PC-3 (cell line): ENCODE data around the gene SPACA9. TPM values are rescaled to one million over a fixed set of nuclear protein-coding genes. Genes with fewer than 3 reads are reported as not detected.

Experiments used
- ATAC-seq: fragments of 200-7000 bp; cut with Tn5 transposase; 2 replicates; pipeline ENCODE4 v1.9.1; 2020; ENCODE audit warnings: mild to moderate bottlenecking, moderate library complexity
- BruUV-seq: library from RNA; stranded (reverse); fragments of 400-500 nt; replicated peaks from 2 replicates; lab custom pipeline; 2021; lab: Mats Ljungman, UMichigan
- CTCF ChIA-PET: fragments of 300-600 bp; sonication (Branson Sonifier 250); formaldehyde crosslinking; loops from one replicate; lab custom pipeline; 2022; ENCODE audit warnings: antibody characterized with exemption; lab: Charles Lee
- POLR2A ChIA-PET: fragments of 300-600 bp; sonication (Branson Sonifier 250); formaldehyde crosslinking; loops from one replicate; lab custom pipeline; 2022; ENCODE audit warnings: antibody characterized with exemption; ENCODE audit not compliant: unreplicated experiment; lab: Charles Lee
- DNase-seq: peaks from one replicate; pipeline ENCODE4 v3.0.0-alpha.2; 2015
- H2AFZ ChIP-seq: fragments of 300-600 bp; sonication (generic); 2 replicates; pipeline ENCODE4 v1.6.0; 2016; ENCODE audit warnings: antibody characterized with exemption, low read length
- H3F3A ChIP-seq: fragments of 300-600 bp; sonication (generic); one replicate; pipeline ENCODE4 v1.6.0; 2017; ENCODE audit warnings: antibody characterized with exemption, low read length, control low read depth, mild to moderate bottlenecking; ENCODE audit not compliant: unreplicated experiment
- H3K27ac ChIP-seq: fragments of 300-600 bp; sonication (generic); 2 replicates; pipeline ENCODE4 v1.5.1; 2016; ENCODE audit warnings: mild to moderate bottlenecking, low read length
- H3K27me3 ChIP-seq: fragments of 300-600 bp; sonication (generic); 2 replicates; pipeline ENCODE4 v1.6.1; 2016; ENCODE audit warnings: low read length, mixed read lengths
- H3K36me3 ChIP-seq: fragments of 300-600 bp; sonication (generic); 2 replicates; pipeline ENCODE4 v1.6.1; 2016; ENCODE audit warnings: low read depth, mixed run types, low read length, mixed read lengths
- H3K4me1 ChIP-seq: fragments of 300-600 bp; sonication (generic); 2 replicates; pipeline ENCODE4 v1.5.1; 2016; ENCODE audit warnings: low read length; ENCODE audit not compliant: insufficient read depth
- H3K4me2 ChIP-seq: fragments of 300-600 bp; sonication (generic); 2 replicates; pipeline ENCODE4 v1.6.0; 2016; ENCODE audit warnings: low read length
- H3K4me3 ChIP-seq: fragments of 300-600 bp; sonication (generic); 2 replicates; pipeline ENCODE4 v1.5.1; 2016; ENCODE audit warnings: mild to moderate bottlenecking, low read length, mixed read lengths
- H3K79me2 ChIP-seq: fragments of 300-600 bp; sonication (generic); 2 replicates; pipeline ENCODE4 v1.6.1; 2017; ENCODE audit warnings: low read length, mixed read lengths
- H3K9ac ChIP-seq: fragments of 300-600 bp; sonication (generic); 2 replicates; pipeline ENCODE4 v1.6.0; 2016; ENCODE audit warnings: mild to moderate bottlenecking, low read length
- H3K9me2 ChIP-seq: fragments of 300-600 bp; sonication (generic); replicated peaks from 2 replicates; pipeline ENCODE4 v1.6.1; 2016; ENCODE audit warnings: mixed run types, low read length, mixed read lengths
- H3K9me3 ChIP-seq: fragments of 300-600 bp; sonication (generic); 2 replicates; pipeline ENCODE4 v1.6.1; 2016; ENCODE audit warnings: low read length, mixed read lengths
- H4K20me1 ChIP-seq: fragments of 300-600 bp; sonication (generic); 2 replicates; pipeline ENCODE4 v1.6.1; 2016; ENCODE audit warnings: low read length, mixed read lengths
- EZH2 ChIP-seq: fragments of 300-600 bp; sonication (generic); IDR thresholded peaks from one replicate; pipeline ENCODE4 v1.6.1; 2017; ENCODE audit warnings: antibody characterized with exemption, mild to moderate bottlenecking, low read length; ENCODE audit not compliant: unreplicated experiment
- EZH2phosphoT487 ChIP-seq: fragments of 300-600 bp; sonication (generic); IDR thresholded peaks from 2 replicates; pipeline ENCODE4 v1.6.1; 2018; ENCODE audit warnings: mild to moderate bottlenecking, antibody characterized with exemption, low read length, borderline replicate concordance
- intact Hi-C: fragments of 100-400 bp; cut with micrococcal nuclease; formaldehyde crosslinking; loops from 2 replicates; pipeline ENCODE4 v1.9.0; 2023
- total RNA-seq: library from RNA; depleted of rRNA; stranded (reverse); fragments of >200 nt; gene quantifications from 2 replicates; pipeline ENCODE4 v1.2.3, GENCODE V29; 2014
- TF ChIP-seq, protein P1 (sequence below): fragments of 300-600 bp; sonication (generic); conservative IDR thresholded peaks from 2 replicates; pipeline ENCODE4 v1.5.1; 2017; ENCODE audit warnings: antibody characterized with exemption, low read depth, mild to moderate bottlenecking, low read length

The SPACA9 gene
- total RNA-seq, 1 experiment from 2014 or later, result 2.3 TPM

DNA sequence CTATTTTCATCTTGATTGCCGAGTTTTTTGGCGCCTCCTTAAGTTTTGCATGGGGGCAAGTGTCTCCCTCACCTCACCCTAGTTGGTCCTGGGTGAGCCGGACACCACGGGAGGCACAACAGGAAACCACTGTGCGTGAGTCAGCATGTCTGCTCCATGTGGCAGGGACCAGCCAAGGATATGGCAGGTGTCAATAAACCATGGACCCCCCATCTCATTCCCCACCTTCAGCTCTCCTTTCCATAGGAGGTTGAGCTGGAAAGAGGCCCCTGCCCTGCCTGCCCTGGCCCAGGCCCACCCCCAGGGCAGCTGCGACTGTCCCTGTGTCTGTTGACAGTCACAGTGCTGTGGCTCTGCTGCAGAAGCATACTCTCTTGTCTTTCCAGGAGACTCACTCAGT lies 3.1 kb downstream of the SPACA9 start:
- Histone ChIP-seq H3K4me2 (no peak overlapping the region), H2AFZ (no peak overlapping the region), H4K20me1 (no peaks in the 10 kb centered on the region), H3K4me3 (no peak overlapping the region), H3F3A (no peaks in the 10 kb centered on the region), H3K9me2 (no peaks in the 10 kb centered on the region), H3K9ac (no peak overlapping the region), H3K9me3 (no peaks in the 10 kb centered on the region), H3K36me3 (no peaks in the 10 kb centered on the region), H3K4me1 (peaks cover 4% of the 10 kb centered on the region; the same call in 1 of the 2 replicates), H3K27ac (no peak overlapping the region), H3K27me3 (no peaks in the 10 kb centered on the region), H3K79me2 (no peaks in the 10 kb centered on the region)
- intact Hi-C loops, result no loop called here
- DNase-seq (no peak), ATAC-seq (no peak)
- POLR2A ChIA-PET, result no interaction called here
- BruUV-seq, result no TSS peak
- no peak for TF ChIP-seq EZH2
- no peak for TF ChIP-seq EZH2phosphoT487
- TF ChIP-seq, protein P1, sequence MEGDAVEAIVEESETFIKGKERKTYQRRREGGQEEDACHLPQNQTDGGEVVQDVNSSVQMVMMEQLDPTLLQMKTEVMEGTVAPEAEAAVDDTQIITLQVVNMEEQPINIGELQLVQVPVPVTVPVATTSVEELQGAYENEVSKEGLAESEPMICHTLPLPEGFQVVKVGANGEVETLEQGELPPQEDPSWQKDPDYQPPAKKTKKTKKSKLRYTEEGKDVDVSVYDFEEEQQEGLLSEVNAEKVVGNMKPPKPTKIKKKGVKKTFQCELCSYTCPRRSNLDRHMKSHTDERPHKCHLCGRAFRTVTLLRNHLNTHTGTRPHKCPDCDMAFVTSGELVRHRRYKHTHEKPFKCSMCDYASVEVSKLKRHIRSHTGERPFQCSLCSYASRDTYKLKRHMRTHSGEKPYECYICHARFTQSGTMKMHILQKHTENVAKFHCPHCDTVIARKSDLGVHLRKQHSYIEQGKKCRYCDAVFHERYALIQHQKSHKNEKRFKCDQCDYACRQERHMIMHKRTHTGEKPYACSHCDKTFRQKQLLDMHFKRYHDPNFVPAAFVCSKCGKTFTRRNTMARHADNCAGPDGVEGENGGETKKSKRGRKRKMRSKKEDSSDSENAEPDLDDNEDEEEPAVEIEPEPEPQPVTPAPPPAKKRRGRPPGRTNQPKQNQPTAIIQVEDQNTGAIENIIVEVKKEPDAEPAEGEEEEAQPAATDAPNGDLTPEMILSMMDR, result no peak
- CTCF ChIA-PET, result no interaction called here

DNA sequence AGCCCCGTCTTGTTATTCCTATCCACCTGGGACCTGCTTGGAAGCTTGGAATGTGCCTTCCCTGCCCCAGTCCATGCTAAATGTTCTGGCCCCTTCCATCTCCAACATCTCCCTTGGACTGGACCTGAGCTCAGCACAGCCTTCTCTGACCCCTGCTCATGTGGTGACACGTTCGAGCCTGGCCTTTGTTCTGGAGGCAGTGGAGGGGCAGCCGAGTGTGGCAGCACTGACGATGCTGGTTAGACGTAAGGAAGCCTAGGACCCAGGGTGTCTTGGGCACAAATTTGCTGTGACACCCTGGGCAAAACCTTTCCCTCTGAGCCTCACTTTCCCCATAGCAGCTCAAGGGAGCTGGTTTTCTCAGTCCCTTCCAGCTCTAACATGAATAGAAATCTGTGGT lies 3.9 kb downstream of the SPACA9 start:
- TF ChIP-seq, protein P1, result no peak
- TF ChIP-seq EZH2 (no peak), EZH2phosphoT487 (no peak)
- Histone ChIP-seq H3F3A (no peaks in the 10 kb centered on the region), H3K36me3 (no peaks in the 10 kb centered on the region), H4K20me1 (no peaks in the 10 kb centered on the region), H3K79me2 (no peaks in the 10 kb centered on the region), H3K4me1 (peaks cover 4% of the 10 kb centered on the region; the same call in 1 of the 2 replicates), H3K4me2 (no peak overlapping the region), H3K9ac (no peak overlapping the region), H3K27me3 (no peaks in the 10 kb centered on the region), H2AFZ (no peak overlapping the region), H3K4me3 (no peak overlapping the region), H3K27ac (no peak overlapping the region), H3K9me2 (no peaks in the 10 kb centered on the region), H3K9me3 (no peaks in the 10 kb centered on the region)
- ChIA-PET POLR2A (no interaction called here), CTCF (no interaction called here)
- intact Hi-C loops, result no loop called here
- DNase-seq, result no peak
- BruUV-seq, result no TSS peak
- ATAC-seq, result no peak

DNA sequence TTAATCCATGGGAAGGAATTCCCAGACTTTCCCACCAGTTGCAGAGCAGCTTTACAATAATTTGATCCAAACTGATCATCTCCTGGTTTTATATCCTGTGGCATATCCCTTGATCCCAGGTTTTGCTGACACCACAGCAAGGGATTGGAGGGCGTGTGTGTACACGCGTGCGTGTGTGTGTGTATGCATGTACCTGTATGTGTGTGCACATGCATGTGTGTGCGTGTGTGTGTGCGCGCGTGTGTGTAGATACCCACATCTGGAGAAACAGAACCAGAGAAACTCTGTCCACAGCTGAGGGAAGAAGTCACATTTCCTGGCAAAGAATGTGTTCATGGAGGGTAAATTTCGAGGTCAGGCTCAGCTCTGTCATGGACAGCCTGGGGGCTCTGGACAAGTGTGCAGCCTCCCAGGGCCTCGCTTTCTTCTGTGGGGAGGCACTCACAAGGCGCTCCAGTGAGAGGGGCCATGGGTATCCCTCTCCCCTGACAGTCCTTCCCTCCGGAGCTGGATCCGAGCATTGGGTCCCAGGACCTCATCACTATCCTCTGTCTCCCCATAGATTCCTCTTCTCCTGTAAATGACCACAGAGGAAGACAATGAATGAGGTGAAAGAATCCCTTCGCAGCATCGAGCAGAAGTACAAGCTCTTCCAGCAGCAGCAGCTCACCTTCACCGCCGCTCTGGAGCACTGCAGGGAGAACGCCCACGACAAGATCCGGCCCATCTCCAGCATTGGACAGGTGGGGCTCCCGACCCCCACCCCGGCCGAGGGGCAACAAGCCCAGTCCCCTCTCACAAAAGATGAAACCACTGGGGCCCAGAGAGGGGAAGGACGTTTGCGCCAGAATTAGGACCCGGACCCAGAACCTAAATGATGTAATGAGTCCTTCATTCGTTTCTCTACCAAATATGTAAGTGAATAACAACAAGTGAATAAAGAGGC lies 4.9 kb downstream of the SPACA9 start:
- CTCF ChIA-PET, result no interaction called here
- Histone ChIP-seq H3K9me3 (no peaks in the 10 kb centered on the region), H3K27me3 (no peaks in the 10 kb centered on the region), H2AFZ (no peak overlapping the region), H3K27ac (no peak overlapping the region), H3F3A (no peaks in the 10 kb centered on the region), H3K9ac (no peak overlapping the region), H3K4me2 (no peak overlapping the region), H4K20me1 (no peaks in the 10 kb centered on the region), H3K79me2 (no peaks in the 10 kb centered on the region), H3K36me3 (no peaks in the 10 kb centered on the region), H3K4me1 (peaks cover 4% of the 10 kb centered on the region; the same call in 1 of the 2 replicates), H3K4me3 (no peak overlapping the region), H3K9me2 (no peaks in the 10 kb centered on the region)
- no peak for DNase-seq
- no peak for ATAC-seq
- TF ChIP-seq EZH2phosphoT487 (no peak), EZH2 (no peak)
- TF ChIP-seq, protein P1, result no peak
- intact Hi-C loops, result no loop called here
- POLR2A ChIA-PET, result no interaction called here
- BruUV-seq, result no TSS peak
